HepG2 (cell line): ENCODE results near the gene PDCD2. TPM values are rescaled to one million over a fixed set of nuclear protein-coding genes. Genes with fewer than 3 reads are reported as not detected.
A peak's percentile ranks its signal among the peaks of the same experiment; 100 is the strongest.

Experiments used
- BHLHE40 ChIP-seq: IDR thresholded peaks from 2 replicates; pipeline ENCODE4 v1.6.1; 2011; ENCODE audit warnings: low read length, improper control_type of control experiment
- CHCHD3 ChIP-seq: sonication (generic); formaldehyde crosslinking; IDR thresholded peaks from 2 replicates; pipeline ENCODE4 v1.8.0; 2022; ENCODE audit warnings: mild to moderate bottlenecking, missing genetic modification reagents, moderate library complexity
- CREB3 ChIP-seq: sonication (generic); formaldehyde crosslinking; IDR thresholded peaks from 2 replicates; pipeline ENCODE4 v1.5.0; 2020; ENCODE audit warnings: missing genetic modification reagents
- DDIT3 ChIP-seq: sonication (generic); formaldehyde crosslinking; IDR thresholded peaks from 2 replicates; pipeline ENCODE4 v1.4.0; 2020; ENCODE audit warnings: mild to moderate bottlenecking, missing genetic modification reagents
- FOXP1 ChIP-seq, 2 experiments: fragments of 450-650 bp in 1 of 2; IDR thresholded peaks; 2 replicates each; pipeline ENCODE4 v1.6.1; 2017 to 2018; ENCODE audit warnings: antibody characterized with exemption in 1 of 2
- HOXA5 ChIP-seq: sonication (generic); formaldehyde crosslinking; IDR thresholded peaks from 2 replicates; pipeline ENCODE4 v1.4.0; 2020; ENCODE audit warnings: missing genetic modification reagents
- JDP2 ChIP-seq: sonication (generic); formaldehyde crosslinking; IDR thresholded peaks from 2 replicates; pipeline ENCODE4 v1.8.1; 2022; ENCODE audit warnings: missing genetic modification reagents, borderline replicate concordance
- NCOR1 ChIP-seq: fragments of 200-600 bp; sonication (generic); IDR thresholded peaks from 2 replicates; pipeline ENCODE4 v1.7.0; 2017; ENCODE audit warnings: antibody characterized with exemption, low read length, borderline replicate concordance
- PRMT3 ChIP-seq: sonication (generic); formaldehyde crosslinking; IDR thresholded peaks from 2 replicates; pipeline ENCODE4 v1.8.1; 2022; ENCODE audit warnings: low read depth, mild to moderate bottlenecking, moderate library complexity, missing genetic modification reagents, borderline replicate concordance
- REL ChIP-seq: sonication (generic); formaldehyde crosslinking; conservative IDR thresholded peaks from 2 replicates; pipeline ENCODE4 v1.8.0; 2022; ENCODE audit warnings: mild to moderate bottlenecking, missing genetic modification reagents, moderate library complexity
- SNAI1 ChIP-seq: sonication (generic); formaldehyde crosslinking; IDR thresholded peaks from 2 replicates; pipeline ENCODE4 v1.5.0; 2020; ENCODE audit warnings: mild to moderate bottlenecking, missing genetic modification reagents, borderline replicate concordance
- SP5 ChIP-seq: IDR thresholded peaks from 2 replicates; pipeline ENCODE4 v1.6.1; 2016; ENCODE audit warnings: low read depth, borderline replicate concordance
- THAP11 ChIP-seq: IDR thresholded peaks from 2 replicates; pipeline ENCODE4 v1.6.1; 2016; ENCODE audit warnings: missing biosample characterization, missing genetic modification reagents
- ZBTB2 ChIP-seq: sonication (generic); formaldehyde crosslinking; IDR thresholded peaks from 2 replicates; pipeline ENCODE4 v1.8.0; 2022; ENCODE audit warnings: low read depth, missing genetic modification reagents
- ZBTB20 ChIP-seq: sonication (generic); formaldehyde crosslinking; IDR thresholded peaks from 2 replicates; pipeline ENCODE4 v1.8.1; 2023; ENCODE audit warnings: missing genetic modification reagents, low read depth, mild to moderate bottlenecking, borderline replicate concordance
- ZBTB26 ChIP-seq: IDR thresholded peaks from 2 replicates; pipeline ENCODE4 v1.6.1; 2016; ENCODE audit warnings: missing compliant biosample characterization, missing genetic modification reagents, borderline replicate concordance
- ZBTB43 ChIP-seq: sonication (generic); formaldehyde crosslinking; conservative IDR thresholded peaks from 2 replicates; pipeline ENCODE4 v1.4.0; 2020; ENCODE audit warnings: missing genetic modification reagents
- ZFX ChIP-seq: sonication (generic); formaldehyde crosslinking; IDR thresholded peaks from 2 replicates; pipeline ENCODE4 v1.4.0; 2020; ENCODE audit warnings: mild to moderate bottlenecking, low read depth, missing genetic modification reagents, moderate library complexity
- ZNF12 ChIP-seq: sonication (generic); formaldehyde crosslinking; IDR thresholded peaks from 2 replicates; pipeline ENCODE4 v1.5.0; 2020; ENCODE audit warnings: missing genetic modification reagents
- ZNF124 ChIP-seq: sonication (generic); formaldehyde crosslinking; IDR thresholded peaks from 2 replicates; pipeline ENCODE4 v1.4.0; 2020; ENCODE audit warnings: missing genetic modification reagents
- ZNF552 ChIP-seq: sonication (generic); formaldehyde crosslinking; IDR thresholded peaks from 2 replicates; pipeline ENCODE4 v1.9.0; 2022; ENCODE audit warnings: missing genetic modification reagents, mild to moderate bottlenecking, borderline replicate concordance
- ZNF616 ChIP-seq: sonication (generic); formaldehyde crosslinking; IDR thresholded peaks from 2 replicates; pipeline ENCODE4 v1.5.0; 2020; ENCODE audit warnings: low read depth, mild to moderate bottlenecking, missing genetic modification reagents
- ZNF703 ChIP-seq: sonication (generic); formaldehyde crosslinking; IDR thresholded peaks from 2 replicates; pipeline ENCODE4 v1.5.1; 2020; ENCODE audit warnings: missing genetic modification reagents, mild to moderate bottlenecking, moderate library complexity, borderline replicate concordance
- ZNF878 ChIP-seq: sonication (generic); formaldehyde crosslinking; IDR thresholded peaks from 2 replicates; pipeline ENCODE4 v1.8.1; 2023; ENCODE audit warnings: mild to moderate bottlenecking, missing genetic modification reagents, moderate library complexity
- polyA plus RNA-seq, 8 experiments: library from polyadenylated mRNA; depleted of rRNA in 3 of 8; stranded (reverse) in 7 of 8; unstranded in 1 of 8; fragments of >200 nt; fragmentation: Illumina TruSeq in 4 of 8; extraction: Trizol in 4 of 8; gene quantifications; 2 replicates each; pipeline versions ENCODE4 v1.2.1 to v1.2.3, GENCODE V29; 2011 to 2016; ENCODE audit warnings: low read depth in 4 of 8, missing spikeins in 1 of 8, mixed read lengths in 1 of 8; ENCODE audit not compliant: insufficient read depth in 1 of 8
- total RNA-seq, 5 experiments: library from RNA; depleted of rRNA; stranded (reverse); fragments of >200 nt; fragmentation: Illumina TruSeq; extraction: Trizol; gene quantifications; 2 replicates each; pipeline ENCODE4 v1.2.3, GENCODE V29; 2016; ENCODE audit warnings: low read depth in 1 of 5

PDCD2 gene
- total and polyA plus RNA-seq, 2 of the 13 experiments (the other 11 are each of a cell fraction or from before 2014, with no cell fraction given), result 83.6 to 133 TPM

- 0 out of 2 replicates have a peak, but pooled peaks have one; percentile 5 for TF ChIP-seq BHLHE40
- peak; percentile 4; the same call in 1 of the 2 replicates for TF ChIP-seq SP5 (CRISPR knock-in tag)
- TF ChIP-seq ZNF703, result 0 out of 2 replicates have a peak, but pooled peaks have one; percentile 48
- no peak; the same call in 1 of the 2 replicates for TF ChIP-seq REL
- no peak; the same call in 1 of the 2 replicates for TF ChIP-seq CREB3 (CRISPR knock-in tag)
- TF ChIP-seq NCOR1, result no peak
- peak; percentile 85; the same call in 1 of the 2 replicates for TF ChIP-seq ZNF878 (CRISPR knock-in tag)
- peak; percentile 75; the same call in 1 of the 2 replicates for TF ChIP-seq SNAI1
- no peak for TF ChIP-seq DDIT3
- TF ChIP-seq ZNF124 (CRISPR knock-in tag), result no peak
- TF ChIP-seq JDP2 (CRISPR knock-in tag), result no peak
- TF ChIP-seq CHCHD3, result 0 out of 2 replicates have a peak, but pooled peaks have one; percentile 51
- no peak; the same call in 1 of the 2 replicates for TF ChIP-seq HOXA5 (CRISPR knock-in tag)
- peak; percentile 97 for TF ChIP-seq ZFX (CRISPR knock-in tag)
- 0 out of 2 replicates have a peak, but pooled peaks have one; percentile 45 for TF ChIP-seq ZNF616
- TF ChIP-seq THAP11 (CRISPR knock-in tag), result peak; percentile 95
- TF ChIP-seq PRMT3 (CRISPR knock-in tag), result no peak
- peak; percentile 88 for TF ChIP-seq ZBTB43 (CRISPR knock-in tag)
- TF ChIP-seq ZBTB20 (CRISPR knock-in tag), result no peak
- no peak; the same call in 1 of the 2 replicates for TF ChIP-seq ZBTB26
- no peak for TF ChIP-seq ZBTB2 (CRISPR knock-in tag)
- 0 out of 2 replicates have a peak, but pooled peaks have one; percentile 18 for TF ChIP-seq ZNF12 (CRISPR knock-in tag)
- 0 out of 2 replicates have a peak, but pooled peaks have one; percentile 30 for TF ChIP-seq ZNF552 (CRISPR knock-in tag)
- no peak for TF ChIP-seq FOXP1 (IDR thresholded peaks at IDR 0.05)
- TF ChIP-seq FOXP1 (CRISPR knock-in tag; IDR thresholded peaks at IDR 0.05), result no peak; the same call in 1 of the 2 replicates
These were observed 31.5 kb downstream of the PDCD2 start, which contains the start of gene PSMB1 (continued) for GRCh38 chr6:170552765-170553533.
